Right renal cortex interstitium (tissue), 3 donors: ENCODE measurements around the gene RHOBTB3. TPM values are rescaled to one million over a fixed set of nuclear protein-coding genes. Genes with fewer than 3 reads are reported as not detected.
"Not testable (repeated sequence)": the region's sequence is repeated elsewhere in the genome, so short reads cannot be mapped to it uniquely, and the experiment has no call there.

Source experiments
- DNase-seq, 3 donors: peaks; one replicate each; pipeline ENCODE4 v3.0.0-alpha.2; 2013; ENCODE audit warnings: low read depth in 3 of 3, low spot score in 2 of 3
- polyA plus RNA-seq, 3 donors: library from polyadenylated mRNA; unstranded; fragments of 120-200 nt; gene quantifications; one replicate each; pipeline ENCODE4 v1.2.1, GENCODE V29; 2013; ENCODE audit not compliant: insufficient read length in 3 of 3

Gene RHOBTB3
- polyA plus RNA-seq = 10 to 100 TPM; 70.7 to 75.7 (median 74.7) TPM

GRCh38 chr5:95730730-95731570 lies at the start of gene RHOBTB3:
Gene RHOBTB3 (plus strand): TSS chr5:95731336. CDS start chr5:95731683, 347 bp downstream.
- DNase-seq = peak; percentile 71 to 80 (median 72)

- DNase-seq = no peak
These were observed 48.2 kb upstream of the RHOBTB3 start, which contains the start of gene SPATA9 for GRCh38 chr5:95682891-95683290. Gene SPATA9 (minus strand): TSS chr5:95682991. CDS start chr5:95682854, 137 bp downstream.

DNA sequence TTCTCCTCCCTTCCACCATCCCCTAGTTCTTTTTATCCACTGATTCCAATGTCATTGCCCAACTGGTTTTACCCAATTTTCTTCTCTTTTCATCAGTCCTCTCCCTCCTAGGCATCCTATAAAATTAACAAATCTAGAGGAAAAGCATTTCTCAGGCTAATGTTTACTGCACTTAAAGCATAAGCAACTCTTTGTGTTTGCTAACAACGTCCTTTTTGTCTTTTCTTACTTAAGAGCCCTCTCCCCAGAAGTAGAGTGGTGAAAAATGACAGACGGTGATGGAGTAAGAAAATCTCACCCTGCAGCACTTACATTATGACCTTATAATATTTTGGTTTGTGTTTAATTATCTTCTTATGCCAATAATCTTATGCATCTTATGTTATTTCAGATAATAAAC lies 46.8 kb upstream of the RHOBTB3 start:
- no peak for DNase-seq

- DNase-seq = no peak
These were observed 44.5 kb upstream of the RHOBTB3 start for GRCh38 chr5:95686651-95687050.

GRCh38 chr5:95689680-95690079 lies 41.5 kb upstream of the RHOBTB3 start:
- DNase-seq = no peak

- DNase-seq = no peak
These were observed 40.8 kb upstream of the RHOBTB3 start for GRCh38 chr5:95690333-95690732.

DNA sequence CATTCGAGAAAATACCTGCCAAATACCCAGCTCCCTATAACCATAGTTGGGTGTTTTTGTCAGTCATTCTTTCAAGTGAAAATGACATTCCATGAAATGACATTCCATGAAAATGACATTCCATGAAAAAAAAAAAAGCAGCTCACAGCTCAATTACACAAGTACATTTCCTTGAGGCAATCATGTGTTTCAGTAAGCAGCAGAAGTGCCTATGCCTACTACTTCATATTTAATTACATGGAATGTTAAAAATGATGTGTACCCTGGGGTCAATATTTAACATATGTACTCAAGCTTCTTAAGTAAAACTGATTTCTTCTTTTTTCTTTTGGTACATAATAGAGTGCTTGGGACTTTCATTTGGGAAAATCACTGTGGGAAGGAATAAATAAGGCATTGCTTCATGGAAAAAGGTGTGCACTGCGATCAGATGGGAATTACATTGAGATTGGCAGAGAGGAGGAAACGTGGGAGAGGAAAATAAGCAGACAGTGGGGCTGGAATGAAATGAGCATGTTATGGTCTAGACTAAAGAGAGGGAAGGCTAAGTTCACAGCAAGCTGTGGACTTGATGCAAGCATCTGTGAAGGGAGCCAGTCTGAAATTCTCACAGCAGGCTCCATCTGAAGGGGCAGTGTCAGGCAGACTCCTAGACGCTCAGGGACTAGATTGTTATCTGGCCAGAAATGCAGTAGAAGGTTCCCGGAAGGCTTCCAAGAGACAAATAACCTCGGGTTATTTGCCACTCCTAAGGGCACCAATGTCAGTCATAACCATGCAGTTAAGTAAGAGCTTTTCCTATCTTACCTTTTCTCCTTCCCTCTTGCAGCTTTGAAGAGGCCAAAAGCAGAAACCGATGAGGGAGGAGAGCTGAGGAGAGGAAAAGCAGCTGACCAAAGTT lies 33.1 kb upstream of the RHOBTB3 start:
- peak in 1 of 3 donors; percentile 40 for DNase-seq

DNA sequence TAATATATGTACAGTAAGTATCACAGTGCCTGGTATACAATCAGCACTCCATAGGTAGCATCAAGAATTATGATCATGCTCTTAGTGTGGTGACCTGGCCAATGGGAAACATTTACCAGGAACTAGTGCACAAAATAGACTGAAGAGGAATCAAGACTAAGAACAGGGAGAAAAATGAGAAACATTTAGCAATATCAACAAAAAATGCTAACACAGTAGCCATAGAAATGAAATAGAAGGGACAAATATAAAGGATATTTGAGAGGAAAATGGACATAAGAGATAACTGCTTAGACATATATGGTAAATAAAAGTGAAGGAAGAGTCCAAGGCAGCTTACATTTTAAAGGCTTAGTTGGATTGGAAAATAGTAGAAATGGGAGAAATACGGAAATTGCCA lies 31.8 kb upstream of the RHOBTB3 start:
- DNase-seq = no peak

DNA sequence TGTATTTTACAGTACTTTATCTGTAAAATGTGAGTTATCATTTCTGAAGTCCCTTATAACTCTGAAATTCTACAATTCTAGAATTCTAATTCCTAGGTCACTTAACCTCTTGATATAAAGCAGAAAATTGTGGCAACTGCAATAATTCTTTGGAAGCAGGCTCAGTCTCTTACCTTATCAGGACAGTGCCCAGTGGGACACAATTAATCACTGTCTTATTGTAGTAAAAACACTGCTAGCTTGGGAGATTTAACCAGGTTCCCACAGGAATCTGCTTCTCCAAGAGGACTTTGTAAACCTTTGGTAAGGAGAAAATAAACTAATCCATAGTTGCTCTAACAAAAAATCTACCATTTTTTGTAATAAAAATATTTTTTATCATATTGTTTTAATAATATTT lies 30.1 kb upstream of the RHOBTB3 start:
- no peak for DNase-seq

DNA sequence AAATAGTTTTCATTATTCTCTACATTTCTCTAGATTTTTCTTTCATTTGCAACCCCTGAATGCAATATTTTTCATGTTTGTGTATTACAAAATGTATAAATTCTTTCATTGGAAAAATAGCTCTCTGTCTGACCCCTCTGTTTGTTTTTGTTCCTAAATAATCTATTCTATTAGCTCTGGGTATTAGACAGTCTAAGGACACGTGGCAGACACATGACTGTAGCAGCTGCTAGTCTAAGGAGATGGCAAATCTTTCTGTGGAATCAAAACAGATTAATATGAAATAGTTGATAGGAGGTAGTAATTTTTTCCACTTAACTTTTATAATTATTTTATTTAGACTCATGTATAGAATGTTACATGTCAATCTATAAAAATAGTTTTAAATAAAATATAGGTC lies 27.0 kb upstream of the RHOBTB3 start:
- DNase-seq = no peak

DNA sequence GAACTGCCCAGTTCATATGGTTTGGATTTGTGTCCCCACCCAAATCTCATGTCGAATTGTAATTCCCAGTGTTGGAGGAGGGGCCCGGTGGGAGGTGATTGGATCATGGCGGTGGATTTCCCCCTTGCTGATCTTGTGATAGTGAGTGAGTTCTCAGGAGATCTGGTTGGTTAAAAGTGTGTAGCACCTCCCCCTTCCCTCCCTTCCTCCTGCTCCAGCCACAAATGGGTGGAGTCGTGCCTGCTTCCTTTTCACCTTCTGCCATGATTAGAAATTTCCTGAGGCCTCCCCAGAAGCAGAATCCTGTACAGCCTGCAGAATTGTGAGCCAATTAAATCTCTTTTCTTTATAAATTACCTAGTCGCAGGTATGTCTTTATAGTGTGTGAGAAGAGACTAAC lies 24.9 kb upstream of the RHOBTB3 start:
- not testable (repeated sequence) for DNase-seq

GRCh38 chr5:95707055-95707454 lies 24.1 kb upstream of the RHOBTB3 start:
- DNase-seq = no peak

- not testable (repeated sequence) for DNase-seq
These were observed 23.5 kb upstream of the RHOBTB3 start for GRCh38 chr5:95707534-95708188.

- no peak for DNase-seq
These were observed 22.3 kb upstream of the RHOBTB3 start for GRCh38 chr5:95708876-95709275.

DNA sequence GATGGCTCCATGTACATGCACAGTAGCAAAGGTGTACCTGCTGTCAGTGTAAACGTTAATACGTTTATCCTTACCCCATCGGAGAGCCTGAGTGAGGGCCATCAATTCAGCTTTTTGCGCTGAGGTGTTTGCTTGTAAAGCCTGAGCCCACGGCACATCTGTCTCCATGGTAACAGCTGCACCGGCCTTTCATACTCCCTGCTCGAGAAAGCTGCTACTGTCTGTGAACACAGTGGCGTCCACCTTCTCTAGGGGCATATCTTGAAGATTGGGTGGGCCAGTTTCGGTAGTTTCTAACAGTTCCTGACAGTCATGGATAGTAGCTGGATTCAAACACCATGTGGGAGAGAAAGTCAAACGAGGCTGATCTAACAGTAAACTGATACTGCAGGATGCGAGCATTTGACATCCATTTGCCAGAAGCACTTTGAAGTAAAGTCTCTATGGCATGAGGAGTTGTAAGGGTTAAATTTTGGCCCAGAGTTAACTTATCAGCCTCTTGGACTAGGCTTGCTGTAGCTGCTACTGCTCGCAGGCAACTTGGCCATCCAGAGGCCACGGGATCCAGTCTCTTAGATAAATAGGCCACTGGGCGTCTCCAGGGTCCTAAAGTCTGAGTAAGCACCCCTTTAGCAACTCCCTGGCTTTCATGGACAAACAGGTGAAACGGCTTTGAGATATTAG lies 21.0 kb upstream of the RHOBTB3 start:
- DNase-seq = no peak

DNA sequence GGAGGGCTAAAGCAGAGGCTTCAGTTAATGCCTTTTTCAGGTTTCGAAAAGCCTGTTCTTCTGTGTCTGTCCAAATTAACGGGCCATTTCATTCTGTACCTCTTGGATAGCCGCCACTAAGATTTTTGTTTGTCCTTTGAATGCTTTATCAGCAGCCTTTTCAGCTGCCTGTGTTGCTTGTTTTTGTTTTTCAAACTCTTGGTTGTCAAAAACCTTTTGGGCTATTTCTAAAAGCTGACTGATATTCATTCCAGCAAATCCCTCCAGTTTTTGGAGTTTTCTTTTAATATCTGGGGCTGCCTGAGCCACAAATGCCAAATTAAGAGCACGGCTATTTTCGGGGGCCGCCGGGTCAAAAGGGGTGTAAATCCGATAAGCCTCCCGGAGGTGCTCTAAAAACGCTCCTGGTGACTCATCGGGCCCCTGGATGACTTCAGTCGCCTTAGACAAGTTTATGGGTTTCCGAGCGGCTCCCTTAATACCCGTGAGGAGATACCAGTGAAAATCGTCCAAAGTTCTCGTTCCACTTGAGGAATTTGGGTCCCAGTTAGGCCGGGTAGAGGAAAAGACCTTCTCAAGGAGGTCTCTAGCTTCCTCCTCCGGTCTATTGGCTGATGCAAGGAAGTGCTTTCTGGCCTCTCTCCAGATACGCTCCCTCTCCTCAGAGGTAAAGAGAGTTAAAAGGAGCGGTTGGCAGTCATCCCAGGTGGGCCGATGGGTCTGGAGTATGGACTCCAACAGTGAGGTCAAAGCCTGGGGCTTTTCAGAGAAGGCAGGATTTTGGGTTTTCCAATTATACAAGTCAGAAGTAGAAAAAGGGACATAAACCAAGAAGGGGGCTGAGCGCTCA lies 20.3 kb upstream of the RHOBTB3 start:
- not testable (repeated sequence) for DNase-seq

GRCh38 chr5:95711501-95712346 lies 19.4 kb upstream of the RHOBTB3 start:
- DNase-seq = no peak

- DNase-seq = no peak
These were observed 18.7 kb upstream of the RHOBTB3 start for GRCh38 chr5:95712347-95712958.
